AG04449 (cell line): ENCODE results near the gene STXBP2.
A peak's percentile ranks its signal among the peaks of the same experiment; 100 is the strongest.

ENCODE experiments used
- CTCF ChIA-PET: fragments of 350-600 bp; formaldehyde crosslinking; extraction: SDS; loops from one replicate; lab custom pipeline; 2021; ENCODE audit warnings: antibody characterized with exemption; lab: Yijun Ruan, JAX
- POLR2A ChIA-PET: fragments of 400-600, 350-600 bp; formaldehyde crosslinking; extraction: SDS; loops from one replicate; lab custom pipeline; 2020; ENCODE audit warnings: antibody characterized with exemption, inconsistent platforms; lab: Yijun Ruan, JAX
- DNase-seq: peaks from one replicate; pipeline ENCODE4 v3.0.0-alpha.2; 2010; ENCODE audit warnings: low read depth, low spot score
- H3K4me3 ChIP-seq: 2 replicates; pipeline ENCODE4 v1.5.1; 2011; ENCODE audit warnings: low read depth, mild to moderate bottlenecking, control low read depth, low read length
- TF ChIP-seq, protein P1 (sequence below): IDR thresholded peaks from one replicate; pipeline ENCODE4 v1.5.1; 2011; ENCODE audit warnings: mild to moderate bottlenecking, moderate library complexity, low read length, control low read depth, inconsistent platforms; ENCODE audit not compliant: insufficient read depth; ENCODE audit errors: missing control alignments

The STXBP2 gene

DNA sequence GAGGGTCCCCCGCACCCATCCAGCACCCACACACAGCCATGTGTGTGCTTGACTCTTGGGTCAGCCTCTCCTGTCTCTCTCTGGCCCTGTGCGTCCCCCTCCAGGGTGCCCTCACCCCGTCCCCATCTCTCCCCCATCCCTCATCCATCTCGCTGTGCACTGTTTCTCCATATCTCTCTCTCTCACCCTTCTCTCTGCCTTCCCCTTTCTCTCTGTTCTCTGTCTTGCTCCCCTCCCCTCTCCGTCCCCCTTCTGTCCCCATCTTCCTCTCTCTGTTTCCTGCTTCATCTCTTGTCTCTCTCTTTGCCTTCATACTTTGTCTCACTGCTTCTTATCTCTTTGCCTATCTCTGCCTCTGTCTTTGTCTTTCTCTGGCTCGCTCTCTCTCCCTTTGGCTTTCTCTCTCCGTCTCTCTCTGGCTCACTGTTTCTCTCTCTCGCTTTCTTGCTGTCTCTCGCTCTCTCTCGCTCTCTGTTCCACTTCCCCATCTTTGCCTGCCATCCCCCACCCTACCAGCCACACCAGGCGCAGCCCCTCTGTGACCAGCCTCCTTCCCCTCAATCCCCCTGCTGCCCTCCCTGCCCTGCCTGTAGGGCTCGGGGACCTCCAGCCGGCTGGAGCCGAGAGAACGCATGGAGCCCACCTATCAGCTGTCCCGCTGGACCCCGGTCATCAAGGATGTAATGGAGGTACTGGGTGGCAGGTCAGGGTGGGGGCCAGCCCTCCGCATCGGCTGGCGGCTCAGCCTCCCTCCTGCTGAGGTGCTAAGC, 8.9 kb downstream of the STXBP2 start:
- H3K4me3 ChIP-seq: no peak overlapping the region
- POLR2A ChIA-PET: no interaction called here
- TF ChIP-seq, protein P1, sequence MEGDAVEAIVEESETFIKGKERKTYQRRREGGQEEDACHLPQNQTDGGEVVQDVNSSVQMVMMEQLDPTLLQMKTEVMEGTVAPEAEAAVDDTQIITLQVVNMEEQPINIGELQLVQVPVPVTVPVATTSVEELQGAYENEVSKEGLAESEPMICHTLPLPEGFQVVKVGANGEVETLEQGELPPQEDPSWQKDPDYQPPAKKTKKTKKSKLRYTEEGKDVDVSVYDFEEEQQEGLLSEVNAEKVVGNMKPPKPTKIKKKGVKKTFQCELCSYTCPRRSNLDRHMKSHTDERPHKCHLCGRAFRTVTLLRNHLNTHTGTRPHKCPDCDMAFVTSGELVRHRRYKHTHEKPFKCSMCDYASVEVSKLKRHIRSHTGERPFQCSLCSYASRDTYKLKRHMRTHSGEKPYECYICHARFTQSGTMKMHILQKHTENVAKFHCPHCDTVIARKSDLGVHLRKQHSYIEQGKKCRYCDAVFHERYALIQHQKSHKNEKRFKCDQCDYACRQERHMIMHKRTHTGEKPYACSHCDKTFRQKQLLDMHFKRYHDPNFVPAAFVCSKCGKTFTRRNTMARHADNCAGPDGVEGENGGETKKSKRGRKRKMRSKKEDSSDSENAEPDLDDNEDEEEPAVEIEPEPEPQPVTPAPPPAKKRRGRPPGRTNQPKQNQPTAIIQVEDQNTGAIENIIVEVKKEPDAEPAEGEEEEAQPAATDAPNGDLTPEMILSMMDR: no peak
- CTCF ChIA-PET: no interaction called here
- DNase-seq: no peak

DNA sequence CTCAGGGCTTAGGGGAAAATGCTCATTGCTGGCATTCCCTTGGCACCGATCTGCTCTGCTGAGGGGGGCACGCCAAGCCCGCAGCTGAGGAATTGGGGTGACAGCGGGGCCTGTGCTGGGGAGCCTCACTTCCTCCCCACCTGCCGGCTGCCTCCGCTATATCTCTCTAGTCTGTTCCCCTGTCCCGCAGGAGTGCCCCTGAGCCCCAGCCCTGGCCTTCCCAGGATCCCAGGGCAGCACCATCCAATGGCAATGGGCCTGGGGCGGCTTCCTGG, 9.5 kb downstream of the STXBP2 start:
- H3K4me3 ChIP-seq: no peak overlapping the region
- TF ChIP-seq, protein P1: no peak
- ChIA-PET CTCF (no interaction called here), POLR2A (no interaction called here)
- no peak for DNase-seq

DNA sequence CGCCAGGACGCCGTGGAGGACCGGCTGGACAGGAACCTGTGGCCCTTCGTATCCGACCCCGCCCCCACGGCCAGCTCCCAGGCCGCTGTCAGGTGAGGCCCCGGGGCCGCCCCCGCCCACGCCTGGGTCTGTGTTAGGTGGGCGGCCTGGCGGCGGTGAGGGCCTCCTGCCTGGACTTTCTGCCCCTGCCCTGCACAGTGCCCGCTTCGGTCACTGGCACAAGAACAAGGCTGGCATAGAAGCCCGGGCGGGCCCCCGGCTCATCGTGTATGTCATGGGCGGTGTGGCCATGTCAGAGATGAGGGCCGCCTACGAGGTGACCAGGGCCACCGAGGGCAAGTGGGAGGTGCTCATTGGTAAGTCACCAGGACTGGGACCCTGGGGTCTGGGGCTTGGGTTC, 10.2 kb downstream of the STXBP2 start:
- TF ChIP-seq, protein P1: no peak
- CTCF ChIA-PET: no interaction called here
- POLR2A ChIA-PET: no interaction called here
- H3K4me3 ChIP-seq: no peak overlapping the region
- no peak for DNase-seq

GRCh38 chr19:7648265-7649014, 11.5 kb downstream of the STXBP2 start:
- POLR2A ChIA-PET: no interaction called here
- H3K4me3 ChIP-seq: no peak overlapping the region
- no peak for DNase-seq
- CTCF ChIA-PET: interaction anchor here (0.8 to 7.3 kb wide), 3 partner anchors 6 to 152 kb away, joined by 5 to 65 read pairs (median 18); partner anchors contain the start of gene TRAPPC5
- TF ChIP-seq, protein P1: no peak

GRCh38 chr19:7650148-7650547, 13.2 kb downstream of the STXBP2 start:
- ChIA-PET POLR2A (no interaction called here), CTCF (interaction anchor here (2.1 to 7.3 kb wide), 5 partner anchors 8 to 150 kb away, joined by 12 to 65 read pairs (median 22); partner anchors contain the start of gene TRAPPC5)
- DNase-seq: no peak
- TF ChIP-seq, protein P1: no peak
- no peak overlapping the region for H3K4me3 ChIP-seq

GRCh38 chr19:7652061-7652641, 15.2 kb downstream of the STXBP2 start:
- no peak for DNase-seq
- peak overlapping the region; percentile 26 for H3K4me3 ChIP-seq
- TF ChIP-seq, protein P1: peak; percentile 90
- POLR2A ChIA-PET: no interaction called here
- CTCF ChIA-PET: interaction anchor here (0.7 to 7.3 kb wide), 21 partner anchors 9 to 298 kb away, joined by 3 to 65 read pairs (median 6); partner anchors contain the start of genes MCEMP1, PCP2, PET100 and RETN
